Mesothelial cell of epicardium (in vitro differentiated cells): ENCODE results near the gene TNFSF12. TPM values are rescaled to one million over a fixed set of nuclear protein-coding genes. Genes with fewer than 3 reads are reported as not detected.

Experiments
- DNase-seq, 2 experiments: peaks; one replicate each; pipeline ENCODE4 v3.0.0; 2021; ENCODE audit warnings: low spot score in 2 of 2; ENCODE audit not compliant: unreplicated experiment in 2 of 2
- H3K27ac Mint-ChIP-seq: 2 replicates; pipeline ENCODE4 v1.8.0; 2021; ENCODE audit warnings: mixed read lengths
- H3K27me3 Mint-ChIP-seq: 2 replicates; pipeline ENCODE4 v1.8.0; 2021; ENCODE audit warnings: low read depth, mixed read lengths
- H3K36me3 Mint-ChIP-seq: 2 replicates; pipeline ENCODE4 v1.8.0; 2021; ENCODE audit warnings: mixed read lengths
- H3K4me1 Mint-ChIP-seq: 2 replicates; pipeline ENCODE4 v1.8.0; 2021; ENCODE audit warnings: mixed read lengths
- H3K4me3 Mint-ChIP-seq: 2 replicates; pipeline ENCODE4 v1.8.0; 2021; ENCODE audit warnings: mild to moderate bottlenecking, moderate library complexity, mixed read lengths
- H3K9me3 Mint-ChIP-seq: 2 replicates; pipeline ENCODE4 v1.8.0; 2021; ENCODE audit warnings: mixed read lengths
- CTCF ChIP-seq: fragments of 200-600 bp; sonication (generic); IDR thresholded peaks from one replicate; pipeline ENCODE4 v1.5.0; 2021; ENCODE audit warnings: antibody characterized with exemption; ENCODE audit not compliant: unreplicated experiment
- total RNA-seq: library from RNA; stranded (reverse); gene quantifications from 3 replicates; pipeline ENCODE4 v1.2.1, GENCODE V29; 2021

The TNFSF12 gene
- total RNA-seq, 1 donor from 2014 or later = 7.6 TPM

DNA sequence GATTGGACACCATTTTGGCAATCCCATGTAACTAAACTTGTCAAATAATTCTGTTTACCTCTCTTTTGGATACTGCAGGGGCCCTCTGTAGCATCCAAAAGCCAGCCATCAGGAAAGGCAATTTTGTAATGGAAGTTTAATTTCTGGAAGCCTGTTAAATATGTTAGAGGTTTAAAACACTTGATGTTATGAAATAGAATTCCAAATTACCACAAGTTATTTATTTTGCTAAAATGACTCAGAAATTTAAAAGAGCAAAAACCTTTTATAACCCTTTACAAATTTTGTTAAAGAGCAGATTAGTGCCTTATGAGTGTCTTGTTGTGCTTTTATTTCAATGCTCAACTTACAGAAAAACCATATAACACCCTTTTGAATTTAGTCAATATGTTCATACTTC lies 20.0 kb upstream of the TNFSF12 start:
- H3K27me3 Mint-ChIP-seq = no peaks in the 10 kb centered on the region
- no peak overlapping the region for H3K27ac Mint-ChIP-seq
- peaks cover 22% of the 10 kb centered on the region for H3K9me3 Mint-ChIP-seq
- no peak for TF ChIP-seq CTCF
- peaks cover 9% of the 10 kb centered on the region for H3K36me3 Mint-ChIP-seq
- no peak for DNase-seq
- H3K4me1 Mint-ChIP-seq = no peaks in the 10 kb centered on the region
- H3K4me3 Mint-ChIP-seq = no peak overlapping the region

- DNase-seq = no peak
- no peaks in the 10 kb centered on the region for H3K4me1 Mint-ChIP-seq
- no peak for TF ChIP-seq CTCF
- no peak overlapping the region for H3K4me3 Mint-ChIP-seq
- H3K36me3 Mint-ChIP-seq = peaks cover 9% of the 10 kb centered on the region
- H3K9me3 Mint-ChIP-seq = peaks cover 20% of the 10 kb centered on the region
- H3K27ac Mint-ChIP-seq = no peak overlapping the region
- no peaks in the 10 kb centered on the region for H3K27me3 Mint-ChIP-seq
These were observed 18.6 kb upstream of the TNFSF12 start for GRCh38 chr17:7530023-7530900.

DNA sequence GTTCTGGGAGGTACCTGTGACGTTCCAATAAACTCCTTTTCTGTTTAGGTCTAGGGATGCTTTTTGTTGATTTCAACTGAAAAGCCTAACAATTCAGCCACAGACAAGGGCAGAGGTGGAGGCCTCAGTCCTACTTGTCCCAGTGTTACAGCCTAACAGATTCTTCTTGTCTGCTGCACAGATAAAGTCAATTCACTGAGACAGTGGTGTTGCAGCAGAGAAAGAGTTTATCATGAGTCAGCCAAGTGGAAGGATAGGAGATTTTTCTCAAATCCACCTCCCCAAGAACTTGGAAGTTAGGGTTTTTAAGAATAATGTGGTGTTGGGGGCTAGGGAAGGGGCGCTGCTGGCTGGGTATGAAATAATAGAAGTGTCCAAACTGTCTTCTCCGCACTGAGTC lies 10.8 kb upstream of the TNFSF12 start:
- Mint-ChIP-seq H3K4me3 (no peak overlapping the region), H3K9me3 (peaks cover 6% of the 10 kb centered on the region), H3K4me1 (no peaks in the 10 kb centered on the region), H3K27me3 (peaks cover 8% of the 10 kb centered on the region), H3K27ac (no peak overlapping the region), H3K36me3 (no peaks in the 10 kb centered on the region)
- TF ChIP-seq CTCF = no peak
- DNase-seq = no peak

DNA sequence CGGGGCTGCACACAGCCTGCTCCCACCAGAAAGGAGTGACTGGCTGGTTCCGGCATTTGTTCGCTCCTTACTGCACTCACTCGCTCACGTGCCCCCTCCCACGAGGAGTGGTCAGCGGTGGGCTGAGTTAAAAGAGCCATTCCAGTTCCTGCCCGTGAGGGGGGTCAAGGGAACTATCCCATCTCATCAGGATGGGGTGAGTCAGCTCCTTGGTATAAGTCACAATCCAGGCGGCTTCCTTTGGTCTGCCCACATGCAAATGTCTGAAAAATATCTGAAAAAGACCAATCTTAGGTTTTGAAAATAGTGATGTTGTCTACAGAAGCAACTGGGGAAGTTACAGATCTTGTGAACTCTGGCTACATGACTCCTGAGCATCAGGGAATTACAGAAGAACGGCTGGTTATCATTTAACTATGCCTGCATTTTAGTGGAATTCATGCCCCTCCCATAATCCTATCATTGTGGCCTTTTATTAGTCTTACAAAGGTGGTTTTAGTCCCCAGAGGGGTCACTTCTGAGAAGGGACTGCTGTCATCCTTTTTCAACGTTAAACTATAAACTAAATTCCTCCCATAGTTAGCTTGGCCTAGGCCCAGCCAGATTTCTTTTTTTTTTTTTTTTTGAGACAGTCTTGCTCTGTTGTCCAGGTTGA lies 9.8 kb upstream of the TNFSF12 start:
- peaks cover 18% of the 10 kb centered on the region for H3K27me3 Mint-ChIP-seq
- no peaks in the 10 kb centered on the region for H3K4me1 Mint-ChIP-seq
- H3K9me3 Mint-ChIP-seq = peaks cover 6% of the 10 kb centered on the region
- no peak for TF ChIP-seq CTCF
- H3K27ac Mint-ChIP-seq = no peak overlapping the region
- H3K4me3 Mint-ChIP-seq = no peak overlapping the region
- no peak for DNase-seq
- no peaks in the 10 kb centered on the region for H3K36me3 Mint-ChIP-seq

- Mint-ChIP-seq H3K9me3 (peaks cover 6% of the 10 kb centered on the region), H3K4me3 (no peak overlapping the region), H3K36me3 (no peaks in the 10 kb centered on the region), H3K4me1 (no peaks in the 10 kb centered on the region), H3K27ac (no peak overlapping the region), H3K27me3 (peaks cover 19% of the 10 kb centered on the region)
- TF ChIP-seq CTCF = no peak
- DNase-seq = no peak
These were observed 7.7 kb upstream of the TNFSF12 start for GRCh38 chr17:7541074-7541621.
